Stomach (tissue), 4 donors: ENCODE data around the gene ICOS.

Source experiments
- CTCF ChIP-seq, 7 experiments: fragments of 450-650 bp in 4 of 7; fragments of 200-600 bp in 3 of 7; sonication (generic) in 3 of 7; IDR thresholded peaks; one replicate each; pipeline ENCODE4 v1.5.1; 2016 to 2019; ENCODE audit warnings: antibody characterized with exemption in 7 of 7, control low read depth in 2 of 7, mild to moderate bottlenecking in 1 of 7
- EP300 ChIP-seq: sonication (generic); formaldehyde crosslinking; IDR thresholded peaks from one replicate; pipeline ENCODE4 v1.6.1; 2017; ENCODE audit warnings: antibody characterized with exemption
- POLR2AphosphoS5 ChIP-seq, 3 donors: sonication (generic); formaldehyde crosslinking; IDR thresholded peaks; one replicate each; pipeline ENCODE4 v1.6.1; 2016; ENCODE audit warnings: antibody characterized with exemption in 3 of 3

DNA sequence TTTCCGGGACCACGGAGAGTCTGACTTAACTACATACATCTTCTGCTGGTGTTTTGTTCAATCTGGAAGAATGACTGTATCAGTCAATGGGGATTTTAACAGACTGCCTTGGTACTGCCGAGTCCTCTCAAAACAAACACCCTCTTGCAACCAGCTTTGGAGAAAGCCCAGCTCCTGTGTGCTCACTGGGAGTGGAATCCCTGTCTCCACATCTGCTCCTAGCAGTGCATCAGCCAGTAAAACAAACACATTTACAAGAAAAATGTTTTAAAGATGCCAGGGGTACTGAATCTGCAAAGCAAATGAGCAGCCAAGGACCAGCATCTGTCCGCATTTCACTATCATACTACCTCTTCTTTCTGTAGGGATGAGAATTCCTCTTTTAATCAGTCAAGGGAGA lies 23.1 kb downstream of the ICOS start:
- TF ChIP-seq CTCF (IDR thresholded peaks at IDR 0.05) (no peak), EP300 (no peak), POLR2AphosphoS5 (IDR thresholded peaks at IDR 0.05) (no peak)
